CD1c-positive myeloid dendritic cell (primary cell): Measurements from ENCODE around the gene SLC7A8.
"Not testable (repeated sequence)": the region's sequence is repeated elsewhere in the genome, so short reads cannot be mapped to it uniquely, and the experiment has no call there.

Experiments
- DNase-seq: peaks from one replicate; pipeline ENCODE4 v3.0.0-alpha.2; 2016; ENCODE audit errors: extremely low spot score

SLC7A8 gene

DNA sequence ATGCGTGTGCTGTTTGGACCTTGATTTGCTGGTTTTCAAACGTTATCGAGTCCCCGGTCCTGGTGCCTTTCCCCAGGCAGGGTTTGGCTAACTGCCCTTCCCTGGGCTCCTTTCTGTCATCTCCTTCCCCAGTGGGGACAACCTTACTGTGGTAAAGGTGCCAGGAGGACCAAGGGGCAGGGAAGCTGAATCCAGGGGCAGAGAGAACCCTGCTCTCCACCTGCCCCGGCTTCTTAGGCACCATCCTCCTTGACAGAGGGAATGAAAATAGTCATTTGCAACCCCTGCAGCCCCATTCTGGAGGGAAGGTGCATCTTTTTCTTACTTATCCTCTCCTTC is 69.4 kb downstream of the SLC7A8 start:
- DNase-seq, result no peak

DNA sequence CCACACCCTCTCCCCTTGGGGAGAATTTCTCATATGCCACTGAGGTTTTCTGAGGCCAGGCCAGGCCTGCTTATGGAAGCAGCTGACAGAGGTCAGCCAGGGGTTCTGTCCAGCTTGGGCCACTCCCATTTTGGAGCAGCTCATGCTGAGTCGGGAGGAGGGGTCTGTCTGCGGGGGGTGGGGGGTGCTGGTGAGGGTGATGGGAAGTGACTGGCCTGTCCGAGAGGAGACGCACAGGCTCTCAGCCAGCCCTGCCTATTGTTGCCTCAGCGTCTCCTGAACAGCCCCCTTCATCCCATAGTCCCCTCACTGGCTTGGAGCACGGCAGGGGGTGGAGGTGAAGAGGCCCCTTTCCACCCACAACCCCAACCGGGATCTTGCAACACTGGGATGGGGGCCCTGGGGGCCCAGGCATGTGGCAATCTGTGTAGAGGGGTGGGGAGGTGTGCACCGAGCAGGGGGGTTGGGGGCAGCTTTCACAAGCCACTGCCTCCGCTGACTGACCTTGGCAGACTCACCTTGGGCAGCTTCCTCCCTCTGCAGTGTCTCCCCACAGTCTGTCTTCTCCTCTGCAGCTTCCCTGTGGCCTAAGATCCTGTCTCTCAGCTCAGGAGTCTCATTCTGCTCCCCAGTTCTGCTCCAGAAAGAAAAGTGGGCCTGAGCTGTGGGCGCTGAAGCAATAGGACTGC is 69.9 kb downstream of the SLC7A8 start:
- DNase-seq, result peak; percentile 14

DNA sequence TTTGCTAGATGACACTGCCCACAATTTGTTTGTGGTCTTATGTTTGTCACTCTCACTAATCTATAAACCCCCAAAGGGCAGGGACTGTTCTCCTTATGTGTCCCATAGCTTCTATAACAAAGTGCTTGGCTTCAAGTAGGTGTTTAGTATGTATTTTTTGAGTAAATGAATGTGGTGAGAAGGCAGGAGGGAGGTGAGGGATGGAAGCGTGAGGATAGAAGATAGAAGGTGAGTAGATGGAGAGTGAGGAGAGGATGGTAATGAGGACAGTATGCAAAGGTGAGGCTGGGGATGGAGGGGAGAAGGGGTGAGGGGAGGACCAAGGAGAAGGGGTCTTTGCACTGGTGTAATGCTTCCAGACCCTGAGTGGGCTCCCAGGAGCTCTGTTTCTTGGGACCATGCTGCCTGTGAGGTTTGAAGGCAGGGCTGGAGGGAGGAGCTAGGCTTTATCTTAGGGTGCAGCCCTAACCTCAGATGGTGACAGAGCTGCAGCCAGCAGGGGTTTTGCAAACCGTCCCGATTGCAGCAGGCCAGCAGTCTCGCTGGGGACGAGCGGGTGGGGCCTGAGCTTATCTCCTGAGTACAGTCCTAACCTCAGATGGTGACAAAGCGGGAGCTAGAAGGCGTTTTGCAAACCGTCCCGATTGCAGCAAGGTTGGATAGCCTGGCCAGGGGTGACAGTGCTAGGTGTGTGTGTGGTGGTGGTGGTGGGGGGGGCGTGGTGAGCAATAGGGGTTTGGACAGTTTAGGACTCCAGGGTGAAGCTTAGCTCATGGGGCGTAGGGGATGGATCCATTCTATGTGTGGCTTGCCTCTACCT is 70.9 kb downstream of the SLC7A8 start:
- DNase-seq, result peak; percentile 26

DNA sequence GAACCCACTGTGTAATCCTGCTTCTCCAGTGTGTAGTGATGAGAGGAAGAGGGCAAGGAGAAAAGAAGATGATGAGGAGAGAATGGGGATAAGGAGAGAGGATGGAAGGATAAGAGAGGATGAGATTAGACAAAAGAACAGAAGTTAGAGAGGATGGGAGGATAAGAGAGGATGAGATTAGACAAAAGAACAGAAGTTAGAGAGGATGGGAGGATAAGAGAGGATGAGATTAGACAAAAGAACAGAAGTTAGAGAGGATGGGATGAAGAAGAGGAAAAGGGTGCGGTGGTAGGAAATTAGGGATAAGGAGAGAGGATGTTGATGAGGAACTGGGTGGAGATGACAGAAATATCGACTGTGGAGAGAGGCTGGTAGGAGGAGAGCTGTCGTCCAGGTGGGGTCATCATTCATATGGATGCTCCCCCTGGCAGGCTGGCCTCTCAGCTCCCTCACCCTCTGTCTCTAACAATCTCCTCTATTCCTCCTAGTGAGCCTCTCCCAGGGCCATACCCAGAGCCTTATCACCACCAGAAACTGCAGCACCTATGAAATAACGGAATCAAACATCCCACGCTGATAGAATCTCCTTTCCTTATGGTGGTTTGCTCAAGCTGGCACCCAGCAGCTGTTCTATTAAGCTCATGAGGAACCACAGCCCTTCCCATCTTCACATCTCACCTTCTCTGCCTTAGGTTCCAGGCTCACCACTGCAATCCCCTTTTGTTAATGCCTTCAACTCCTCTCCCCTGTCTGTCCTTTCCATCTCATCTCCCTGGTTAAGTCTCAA is 72.7 kb downstream of the SLC7A8 start:
- no peak for DNase-seq

DNA sequence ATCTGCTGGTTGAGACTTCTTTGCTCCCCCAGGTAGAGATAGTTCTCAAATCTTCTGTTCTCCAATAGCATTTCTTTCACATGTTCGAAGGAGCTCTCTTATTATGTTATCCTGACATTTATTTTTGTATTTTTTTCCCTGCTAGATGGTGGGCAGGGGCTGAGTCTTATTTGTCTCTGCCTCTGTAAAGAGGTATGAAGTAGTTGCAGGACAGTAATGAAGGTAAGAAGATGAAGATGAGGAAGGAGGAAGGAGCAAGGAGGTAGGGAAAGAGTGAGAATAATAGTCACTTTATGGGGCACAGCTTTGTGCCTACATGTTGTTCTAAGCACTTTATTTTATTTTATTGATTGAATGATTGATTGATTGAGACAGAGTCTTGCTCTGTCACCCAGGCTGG is 73.7 kb downstream of the SLC7A8 start:
- DNase-seq, result no peak

DNA sequence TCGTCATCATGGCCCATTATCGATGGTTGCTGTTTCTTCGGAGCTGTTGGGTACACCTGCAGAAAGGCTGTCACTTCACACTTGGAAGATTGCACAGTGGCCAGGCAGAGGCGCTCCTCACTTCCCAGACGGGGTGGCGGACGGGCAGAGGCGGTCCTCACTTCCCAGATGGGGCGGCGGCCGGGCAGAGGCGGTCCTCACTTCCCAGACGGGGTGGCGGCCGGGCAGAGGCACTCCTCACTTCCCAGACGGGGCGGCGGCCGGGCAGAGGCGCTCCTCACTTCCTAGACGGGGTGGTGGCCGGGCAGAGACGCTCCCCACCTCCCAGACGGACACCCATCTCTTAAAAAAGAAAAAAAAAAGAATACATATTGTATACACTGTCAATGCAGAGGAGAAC is 75.3 kb downstream of the SLC7A8 start:
- DNase-seq, result not testable (repeated sequence)

DNA sequence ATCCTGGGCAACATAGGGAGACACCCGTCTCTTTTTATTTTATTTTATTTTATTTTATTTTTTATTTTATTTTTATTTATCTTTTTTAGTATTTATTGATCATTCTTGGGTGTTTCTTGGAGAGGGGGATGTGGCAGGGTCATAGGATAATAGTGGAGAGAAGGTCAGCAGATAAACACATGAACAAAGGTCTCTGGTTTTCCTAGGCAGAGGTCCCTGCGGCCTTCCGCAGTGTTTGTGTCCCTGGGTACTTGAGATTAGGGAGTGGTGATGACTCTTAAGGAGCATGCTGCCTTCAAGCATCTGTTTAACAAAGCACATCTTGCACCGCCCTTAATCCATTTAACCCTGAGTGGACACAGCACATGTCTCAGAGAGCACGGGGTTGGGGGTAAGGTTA is 75.8 kb downstream of the SLC7A8 start:
- not testable (repeated sequence) for DNase-seq

DNA sequence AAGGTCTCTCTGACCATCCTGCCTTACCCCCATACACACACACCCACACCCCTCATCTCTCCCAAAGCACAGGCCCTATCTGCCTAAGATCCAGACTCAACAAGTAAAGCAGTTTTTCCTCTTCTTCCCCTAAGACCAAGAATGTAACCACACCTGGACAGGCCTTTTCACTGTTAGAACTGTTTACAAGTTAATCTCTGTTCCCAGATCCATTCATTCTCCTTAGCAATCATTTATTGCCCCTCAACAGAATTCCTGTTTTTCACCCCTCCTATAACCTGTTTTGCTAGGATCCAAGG is 76.8 kb downstream of the SLC7A8 start:
- DNase-seq, result no peak

DNA sequence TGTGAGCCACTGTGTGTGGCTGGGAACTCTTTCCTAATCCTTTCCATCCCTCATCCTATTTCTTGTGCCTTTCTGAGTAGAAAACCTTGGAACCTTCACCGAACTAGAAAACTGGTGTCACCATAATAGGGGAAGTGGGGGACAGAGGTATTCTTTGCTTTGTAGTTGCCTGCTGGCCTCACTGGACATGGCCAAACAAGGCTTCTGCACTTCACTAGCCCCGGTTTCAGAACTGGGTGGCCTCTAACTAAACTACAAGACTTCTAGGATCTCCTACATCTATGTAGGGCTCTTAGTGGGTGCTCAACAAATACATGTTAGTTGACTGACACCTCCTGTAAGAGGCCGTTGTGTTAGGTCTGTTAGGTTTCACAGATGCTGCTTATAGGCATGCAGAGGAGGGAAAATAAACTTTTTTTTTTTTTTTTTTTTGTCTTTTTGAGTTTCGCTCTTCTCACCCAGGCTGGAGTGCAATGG is 78.1 kb downstream of the SLC7A8 start:
- DNase-seq, result peak; percentile 20

DNA sequence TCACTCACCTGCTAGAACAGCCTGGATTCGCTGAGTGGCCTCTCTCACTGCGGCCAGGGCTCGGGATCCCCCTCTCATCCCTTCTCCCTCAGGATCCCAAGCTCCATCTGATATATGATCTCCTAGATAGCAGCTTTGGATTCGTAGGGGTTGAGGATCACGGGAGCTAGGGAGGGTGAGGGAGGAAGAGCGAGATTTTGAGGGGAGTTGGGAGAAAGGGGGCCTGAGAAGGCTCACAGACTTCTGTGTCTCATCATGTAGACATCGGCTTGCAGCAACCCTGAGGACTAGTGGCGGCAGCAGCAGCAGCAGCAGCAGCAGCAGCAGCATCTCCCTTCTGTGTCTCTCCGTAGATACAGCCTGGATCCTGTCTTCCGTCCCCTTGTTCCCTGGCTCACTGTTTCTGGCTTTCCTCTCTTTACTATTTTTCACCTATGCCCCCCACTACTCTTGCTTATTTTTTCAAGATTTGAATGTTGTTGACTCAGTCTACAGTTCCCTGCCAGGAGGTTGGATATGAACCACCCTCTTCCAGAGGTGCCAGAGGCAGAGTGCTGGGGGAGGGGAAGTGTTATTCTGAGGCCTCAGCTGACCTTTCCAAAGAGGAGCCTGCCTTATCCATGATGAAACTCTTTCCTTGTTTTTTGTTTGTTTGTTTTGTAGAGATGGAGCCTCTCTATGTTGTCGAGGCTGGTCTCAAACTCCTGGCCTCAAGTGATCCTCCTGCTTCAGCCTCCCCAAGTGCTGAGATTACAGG is 78.7 kb downstream of the SLC7A8 start, which contains the start of gene CIROP:
TSS of gene CIROP (minus strand) at position 399 of the 757 bp plus-strand sequence. CDS start at position 330, 69 bp downstream.
- DNase-seq, result no peak

DNA sequence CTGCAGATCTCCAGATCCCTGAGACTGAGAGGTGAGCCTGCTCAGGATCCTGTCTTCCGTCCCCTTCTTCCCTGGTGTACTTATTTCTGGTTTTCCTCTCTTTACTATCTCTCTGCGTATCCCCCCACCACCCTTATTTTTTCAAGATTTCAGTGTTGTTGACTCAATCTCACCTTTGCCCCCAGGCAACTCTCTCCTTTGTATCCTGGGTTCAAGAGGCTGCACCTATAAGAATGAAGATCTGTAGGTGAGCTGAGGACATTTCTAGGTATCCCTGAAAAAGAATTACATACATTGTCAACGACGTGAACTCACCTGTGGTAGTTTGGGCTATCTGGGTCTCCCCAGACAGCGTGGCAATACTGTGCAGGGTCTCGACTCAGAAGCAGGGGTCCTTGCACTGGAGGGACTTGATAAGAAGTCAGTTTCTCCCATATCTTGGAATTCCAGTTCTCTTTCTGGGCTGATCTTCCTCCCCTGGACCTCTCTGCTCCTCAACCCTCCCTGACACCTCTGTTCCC is 79.3 kb downstream of the SLC7A8 start:
- DNase-seq, result no peak

DNA sequence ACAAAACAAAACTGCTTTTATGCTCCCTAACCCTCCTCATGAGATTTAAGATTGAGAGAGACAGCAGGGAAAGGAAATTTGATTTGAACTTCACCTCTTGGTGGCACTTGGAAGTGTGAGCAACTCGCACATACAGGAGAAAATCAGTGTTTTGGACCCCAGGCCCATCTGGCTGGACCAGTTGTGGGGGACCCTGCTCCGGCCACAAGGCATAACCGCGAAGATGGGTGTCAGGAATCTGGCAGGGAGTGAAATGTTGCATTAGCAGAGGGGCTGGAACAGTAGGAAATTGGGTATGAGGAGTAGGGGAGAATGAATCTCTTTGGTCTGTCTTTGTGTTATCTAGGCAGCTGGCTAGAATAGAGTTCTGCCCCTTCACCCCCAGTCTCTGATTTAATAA is 79.9 kb downstream of the SLC7A8 start:
- DNase-seq, result no peak

DNA sequence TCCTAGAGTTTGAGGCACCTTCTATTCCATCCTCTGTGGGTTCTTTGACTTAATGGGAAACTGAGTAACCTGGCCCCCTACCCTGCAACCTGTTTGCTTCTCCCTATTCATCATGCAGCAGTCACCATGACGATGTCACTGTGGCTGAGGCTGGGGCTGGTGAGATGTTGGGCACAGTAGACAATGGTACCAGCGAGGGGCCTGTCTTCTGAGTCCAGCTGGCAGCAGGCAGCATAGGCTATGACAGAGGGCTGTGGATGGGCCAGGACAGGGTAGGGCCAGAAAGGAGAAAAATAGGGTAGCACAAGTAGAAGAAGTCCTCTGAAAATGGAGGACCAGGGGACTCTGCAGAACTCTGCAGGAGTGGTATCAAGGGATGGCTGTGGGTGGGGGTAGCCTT is 80.7 kb downstream of the SLC7A8 start:
- no peak for DNase-seq

DNA sequence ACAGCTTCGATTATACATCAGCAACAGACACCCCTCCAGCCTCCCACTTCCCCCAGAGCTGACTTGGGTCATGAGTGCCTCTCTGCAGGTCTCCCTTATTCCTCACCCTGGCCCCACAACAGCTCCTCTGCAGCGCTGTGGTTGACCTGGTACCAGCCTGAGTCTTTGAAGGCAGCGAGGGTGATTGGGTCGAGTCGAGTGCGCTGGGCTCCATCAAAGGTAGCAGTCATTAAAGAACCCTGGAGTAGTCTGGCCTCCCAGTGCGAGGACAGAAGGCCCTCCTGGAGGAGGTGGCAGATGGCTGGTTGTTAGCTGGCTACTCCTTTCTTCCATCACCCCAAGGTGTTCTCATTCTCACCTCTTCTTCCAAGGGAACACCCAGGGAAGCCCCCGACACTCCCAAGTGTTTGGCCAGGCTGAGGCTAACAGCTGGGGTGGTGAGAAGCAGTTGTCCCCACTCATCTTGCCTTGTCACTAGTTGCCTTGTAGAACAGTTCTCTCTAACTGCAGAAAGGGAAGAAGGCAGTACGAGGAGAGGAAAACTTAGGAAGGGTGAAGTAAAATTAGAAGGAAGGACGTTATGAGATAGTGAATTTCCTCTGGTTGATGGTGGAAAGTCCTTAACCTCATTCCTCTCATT is 81.4 kb downstream of the SLC7A8 start:
- DNase-seq, result no peak

DNA sequence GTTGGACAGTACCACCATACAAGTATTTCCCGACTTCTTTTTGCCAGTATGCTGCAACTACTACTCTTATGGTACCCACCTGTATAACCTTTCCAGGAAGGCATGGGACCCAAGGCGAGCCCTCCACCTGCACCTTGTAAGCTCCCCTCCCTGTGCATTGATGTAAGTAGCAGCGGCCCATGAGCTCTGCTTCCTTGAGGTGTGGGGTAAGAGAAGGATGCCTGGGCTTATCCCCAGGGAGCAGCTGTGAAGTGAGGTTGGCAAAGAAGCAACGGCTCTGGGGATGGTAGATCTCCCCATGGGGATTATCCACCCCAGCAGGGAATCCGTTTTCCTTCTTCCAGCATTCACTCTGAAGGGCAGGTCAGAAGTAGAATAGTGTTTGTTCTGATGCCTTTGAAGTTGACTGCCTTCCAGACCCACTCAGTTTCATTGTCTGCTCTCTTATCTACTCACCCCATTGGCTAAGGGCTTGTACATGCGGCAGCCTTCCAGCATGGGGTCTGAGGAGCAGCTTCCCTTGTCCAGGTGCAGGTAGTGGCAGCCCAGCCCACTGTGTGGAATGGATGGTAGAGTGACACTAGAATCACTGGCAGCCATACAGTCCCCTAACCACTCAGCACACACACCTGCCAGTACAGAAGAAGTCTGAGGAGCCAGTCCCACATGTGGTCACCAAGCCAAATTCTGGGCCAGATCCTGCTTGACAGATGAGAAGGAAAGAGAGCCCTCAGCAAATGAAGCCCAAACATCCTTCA is 82.1 kb downstream of the SLC7A8 start:
- no peak for DNase-seq

DNA sequence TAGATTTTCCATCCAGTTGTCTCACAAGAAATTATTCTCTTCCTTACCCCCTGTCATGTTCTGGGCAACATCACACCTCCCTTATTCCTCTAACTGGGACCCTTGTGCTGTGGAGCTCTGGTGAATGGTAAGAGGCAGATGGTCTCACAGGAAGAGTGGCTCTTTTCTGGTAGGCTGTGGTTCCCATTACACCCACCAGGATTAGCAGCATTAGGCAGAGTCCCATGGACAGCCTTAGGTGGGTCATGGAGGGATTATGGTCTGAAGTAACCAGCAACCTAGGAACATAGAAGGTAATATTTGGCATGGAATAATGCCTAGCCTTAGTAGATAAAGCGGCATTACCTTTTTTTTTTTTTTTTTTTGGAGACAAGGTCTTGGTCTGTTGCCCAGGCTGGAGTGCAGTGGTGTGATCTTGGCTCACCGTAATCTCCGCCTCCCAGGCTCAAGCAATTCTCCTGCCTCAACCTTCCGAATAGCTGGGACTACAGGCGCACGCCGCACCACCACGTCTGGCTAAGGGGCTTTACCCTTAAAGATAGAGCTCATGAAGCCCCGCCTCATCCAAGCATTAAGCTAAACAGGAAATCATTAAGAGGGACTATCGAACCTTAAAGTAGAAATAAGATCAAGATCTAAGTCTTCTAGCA is 84.1 kb downstream of the SLC7A8 start:
- DNase-seq, result no peak

DNA sequence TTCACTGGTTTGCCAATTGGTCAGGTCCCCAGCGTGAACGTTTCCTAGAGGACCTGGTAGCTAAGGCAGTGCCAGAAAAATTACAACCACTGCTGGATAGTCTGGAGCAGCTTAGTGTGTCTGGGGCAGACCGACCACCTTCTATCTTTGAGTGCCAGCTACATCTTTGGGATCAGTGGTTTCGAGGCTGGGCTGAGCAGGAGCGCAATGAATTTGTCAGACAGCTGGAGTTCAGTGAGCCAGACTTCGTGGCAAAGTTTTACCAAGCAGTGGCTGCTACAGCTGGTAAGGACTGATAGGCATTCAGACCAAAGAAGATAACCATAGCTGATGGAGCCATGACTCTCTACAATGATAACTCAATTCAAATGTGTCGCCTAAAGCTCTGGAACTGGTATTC is 85.7 kb downstream of the SLC7A8 start:
- no peak for DNase-seq

DNA sequence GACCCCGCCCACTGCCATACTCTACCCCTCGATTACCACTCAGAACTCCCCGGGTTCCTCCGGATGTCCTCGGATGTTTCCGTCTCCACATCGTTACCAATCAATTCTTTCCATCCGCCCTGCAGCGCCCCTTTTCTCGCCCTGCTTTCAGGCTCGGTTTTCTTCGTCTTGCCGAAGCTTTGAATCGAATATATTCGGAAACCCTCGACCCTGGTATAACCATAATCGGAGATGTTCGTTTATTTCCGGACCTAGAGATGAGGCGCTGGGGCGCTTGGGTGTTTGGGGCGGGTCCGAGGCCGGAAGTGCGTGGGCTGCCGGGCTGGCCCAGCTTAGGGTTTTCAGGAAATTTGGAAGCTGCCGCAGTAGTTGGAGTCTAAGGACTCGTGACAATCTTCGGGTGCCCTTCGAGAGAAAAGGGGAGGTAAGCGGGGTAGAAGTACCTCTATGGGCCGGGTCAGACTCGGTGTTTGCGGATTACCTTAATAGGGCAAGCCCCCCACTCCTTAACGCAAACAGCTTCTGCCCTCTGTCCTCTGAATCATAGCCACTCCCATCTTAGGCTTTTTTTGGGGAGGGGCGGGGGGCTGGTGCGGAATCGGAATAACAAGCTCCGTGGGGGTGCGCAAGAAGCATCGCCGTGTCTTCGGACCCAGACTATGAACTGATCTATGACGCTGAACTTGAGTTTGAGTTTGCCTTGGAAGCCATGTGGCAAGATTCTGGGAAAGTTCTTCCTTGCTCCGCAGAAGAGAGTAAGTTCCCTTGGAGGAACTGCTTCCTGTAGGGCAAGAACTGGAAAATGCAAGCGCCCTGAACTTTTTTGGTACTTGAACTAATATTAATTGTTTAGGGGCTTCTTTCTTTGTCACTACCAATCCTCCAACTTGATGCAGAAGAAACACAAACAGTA is 88.0 kb downstream of the SLC7A8 start, which contains the start of gene C14orf119:
TSS of gene C14orf119 (plus strand) at position 310 of the 913 bp plus-strand sequence. CDS start 2,154 bp downstream, outside the sequence.
- peak; percentile 100 for DNase-seq
